GM18508 (cell line): ENCODE measurements around the gene AP2S1.
"Not testable (repeated sequence)": the region's sequence is repeated elsewhere in the genome, so short reads cannot be mapped to it uniquely, and the experiment has no call there.

Source experiments
- ATAC-seq: cut with Tn5 transposase; IDR thresholded peaks from one replicate; pipeline ENCODE4 v1.9.1; 2021; ENCODE audit warnings: moderate number of reproducible peaks; ENCODE audit not compliant: insufficient read depth, unreplicated experiment

The AP2S1 gene

DNA sequence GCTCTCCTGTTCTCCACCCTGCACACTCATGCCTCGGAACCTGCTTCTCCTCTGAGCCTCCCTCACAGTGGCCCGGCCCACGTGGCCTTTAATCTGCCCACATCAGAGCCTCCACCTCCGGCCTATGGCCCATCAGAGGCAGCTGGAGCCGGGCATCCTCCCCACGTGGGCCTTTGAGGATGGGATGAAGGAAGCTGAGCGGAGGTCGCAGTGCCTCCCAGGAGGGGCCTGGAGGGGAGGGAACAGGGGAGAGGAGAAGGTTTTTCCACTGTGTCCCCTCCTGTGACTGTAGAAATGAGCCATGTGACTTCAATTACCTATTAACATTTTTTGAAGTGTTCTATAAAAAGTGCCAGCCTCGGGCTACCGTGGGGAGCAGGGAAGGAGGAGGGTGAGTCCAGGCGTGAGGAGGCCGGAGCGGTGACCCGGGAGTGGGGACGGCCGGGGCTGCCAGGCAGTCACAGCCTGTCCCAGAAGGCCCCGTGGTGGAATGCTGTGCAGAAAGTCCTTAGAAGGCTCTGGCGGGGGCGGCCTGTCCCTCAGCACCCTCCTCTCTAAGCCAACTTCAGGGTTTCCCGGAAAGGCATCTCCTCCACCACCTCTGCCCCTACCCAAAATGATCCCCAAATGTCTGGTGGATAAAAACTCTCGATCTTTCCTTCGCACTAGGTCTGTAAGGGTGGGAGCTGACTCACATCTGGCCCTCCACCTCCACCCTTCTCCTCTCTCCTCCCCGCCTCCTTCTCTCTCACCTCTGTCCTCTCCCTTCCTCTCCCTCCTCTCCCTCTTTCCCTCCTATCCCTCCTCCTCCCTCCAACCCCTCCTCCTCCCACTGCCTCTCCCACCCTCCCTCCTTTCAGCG is 37.4 kb downstream of the AP2S1 start:
- no peak for ATAC-seq

DNA sequence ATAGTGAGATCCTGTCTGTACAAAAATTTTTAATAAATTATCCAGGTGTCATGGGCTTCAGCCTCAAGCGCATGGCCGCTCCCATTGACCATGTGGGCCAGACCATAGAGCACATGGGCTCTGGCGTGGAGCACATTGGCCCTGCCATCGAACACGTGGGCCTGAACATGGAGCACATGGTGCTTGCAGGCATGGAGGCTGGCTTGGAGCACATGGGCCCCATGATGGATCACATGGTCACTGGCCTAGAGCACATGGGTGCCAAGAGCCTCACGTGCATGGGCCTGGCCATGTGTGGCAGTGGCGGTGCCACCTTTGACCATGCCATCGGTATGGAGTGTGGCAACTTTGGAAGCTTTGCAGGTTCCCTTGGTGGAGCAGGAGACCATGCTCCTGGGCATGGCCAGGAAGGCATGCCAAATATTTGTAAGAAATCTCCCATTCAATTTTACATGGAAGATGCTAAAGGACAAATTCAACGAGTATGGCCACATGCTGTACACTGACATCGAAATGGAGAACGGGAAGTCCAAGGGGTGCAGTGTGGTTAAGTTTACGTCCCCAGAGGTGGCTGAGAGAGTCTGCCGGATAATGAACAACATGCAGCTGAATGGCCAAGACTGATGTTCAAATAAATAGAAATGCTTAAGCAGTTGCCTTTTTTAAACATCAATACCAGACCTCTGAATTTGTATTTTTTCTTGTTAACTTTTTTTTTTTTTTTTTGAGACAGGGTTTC is 40.9 kb downstream of the AP2S1 start:
- ATAC-seq, result no peak

DNA sequence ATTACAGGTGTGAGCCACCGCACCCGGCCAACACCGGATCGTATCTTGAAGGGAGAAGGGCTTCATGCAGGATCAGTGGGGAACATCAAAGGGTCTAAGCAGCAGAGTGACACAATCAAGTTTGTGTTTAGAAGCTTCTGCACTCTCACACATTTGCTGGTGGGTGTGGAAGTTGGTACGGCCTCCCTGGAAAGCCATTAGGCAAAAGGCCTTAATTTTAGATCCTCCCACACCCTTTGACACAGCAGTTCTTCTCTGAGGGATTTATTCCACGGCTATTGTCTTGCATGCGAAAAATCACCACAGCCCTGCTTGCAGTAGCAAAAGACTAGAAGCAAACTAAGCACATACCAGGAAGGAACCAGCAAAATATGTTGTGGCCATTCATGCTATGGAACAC is 44.0 kb downstream of the AP2S1 start:
- ATAC-seq, result no peak

DNA sequence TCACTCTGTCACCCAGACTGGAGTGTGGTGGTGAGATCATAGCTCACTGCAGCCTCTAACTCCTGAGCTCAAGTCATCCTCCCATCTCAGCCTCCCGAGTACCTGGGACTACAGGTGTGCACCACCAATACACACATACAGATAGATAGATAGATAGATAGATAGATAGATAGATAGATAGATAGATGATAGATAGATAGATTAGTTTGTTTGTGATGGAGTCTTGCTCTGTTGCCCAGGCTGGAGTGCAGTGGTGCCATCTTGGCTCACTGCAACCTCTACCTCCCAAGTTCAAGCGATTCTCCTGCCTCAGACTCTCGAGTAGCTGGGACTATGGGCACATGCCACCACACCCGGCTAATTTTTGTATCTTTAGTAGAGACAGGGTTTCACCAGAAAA is 46.2 kb downstream of the AP2S1 start:
- ATAC-seq, result not testable (repeated sequence)

DNA sequence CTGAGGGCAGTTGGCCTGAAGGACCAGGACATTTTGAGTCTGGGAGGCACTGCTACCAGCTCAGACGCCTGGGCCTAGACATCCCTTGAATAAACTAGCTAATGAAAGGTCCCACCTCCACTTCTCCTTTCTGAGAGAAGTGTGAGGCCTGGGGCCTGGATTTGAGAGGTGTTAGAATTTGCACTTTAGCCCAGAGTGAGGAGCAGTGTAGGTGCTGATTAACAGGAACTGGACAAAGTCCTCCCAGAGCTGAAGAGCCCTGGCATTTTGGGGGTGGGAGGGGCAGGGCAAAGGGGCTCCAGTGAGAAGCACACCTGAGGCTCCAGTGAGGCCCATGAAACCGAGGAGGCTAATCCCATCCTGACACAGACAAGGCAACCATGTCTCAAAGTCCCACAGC is 47.1 kb downstream of the AP2S1 start:
- no peak for ATAC-seq

DNA sequence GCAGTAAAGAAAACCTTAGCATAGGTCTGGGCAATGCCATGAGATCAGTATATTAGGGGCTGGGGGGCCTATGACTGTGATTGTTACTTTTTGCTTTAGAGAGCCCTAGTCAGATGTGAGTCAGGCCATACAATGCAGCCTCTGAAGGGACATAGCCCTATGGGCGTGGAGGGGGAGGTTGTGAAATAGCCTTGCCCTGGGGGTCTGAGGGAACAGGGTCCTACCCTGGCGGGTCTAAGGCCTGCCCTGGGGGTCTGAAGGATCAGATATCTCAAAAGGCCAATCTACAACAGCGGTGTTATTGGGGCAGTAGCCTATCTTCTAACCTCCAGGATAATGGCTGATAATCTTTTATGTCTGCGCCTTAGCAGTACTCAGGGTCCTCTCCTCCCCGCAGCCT is 48.5 kb downstream of the AP2S1 start:
- ATAC-seq, result no peak

DNA sequence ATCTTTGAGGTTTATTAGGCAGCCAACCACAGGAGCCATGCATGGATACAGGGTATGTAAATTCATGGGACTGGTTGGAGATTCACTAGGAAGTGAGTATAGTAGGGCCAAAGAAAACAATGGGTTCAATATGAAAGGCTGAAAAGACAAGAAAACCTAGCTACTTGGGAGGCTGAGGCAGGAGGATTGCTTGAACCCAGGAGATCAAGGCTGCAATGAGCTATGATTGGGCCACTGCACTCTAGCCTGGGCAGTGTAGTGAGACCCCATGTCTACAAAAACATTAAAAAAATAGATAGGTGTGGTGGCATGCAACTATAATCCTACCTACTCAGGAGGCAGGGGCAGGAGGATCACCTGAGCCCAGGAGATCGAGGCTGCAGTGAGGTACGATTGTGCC is 51.9 kb downstream of the AP2S1 start:
- ATAC-seq, result no peak

DNA sequence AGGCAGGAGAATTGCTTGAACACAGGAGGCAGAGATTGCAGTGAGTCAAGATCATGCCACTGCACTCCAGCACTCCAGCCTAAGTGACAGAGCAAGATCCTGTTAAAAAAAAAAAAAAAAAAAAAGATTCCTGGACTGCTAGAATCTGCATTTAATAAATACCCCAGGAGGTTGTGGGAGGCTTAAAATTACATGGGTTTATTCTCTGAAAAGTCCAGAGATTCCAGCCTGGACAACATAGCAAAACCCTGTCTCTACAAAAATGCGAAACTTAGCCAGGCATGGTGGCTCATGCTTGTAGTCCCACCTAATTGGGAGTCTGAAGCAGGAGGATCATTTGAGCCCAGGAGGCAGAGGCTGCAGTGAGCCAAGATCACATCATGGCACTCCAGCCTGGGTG is 52.8 kb downstream of the AP2S1 start:
- no peak for ATAC-seq

DNA sequence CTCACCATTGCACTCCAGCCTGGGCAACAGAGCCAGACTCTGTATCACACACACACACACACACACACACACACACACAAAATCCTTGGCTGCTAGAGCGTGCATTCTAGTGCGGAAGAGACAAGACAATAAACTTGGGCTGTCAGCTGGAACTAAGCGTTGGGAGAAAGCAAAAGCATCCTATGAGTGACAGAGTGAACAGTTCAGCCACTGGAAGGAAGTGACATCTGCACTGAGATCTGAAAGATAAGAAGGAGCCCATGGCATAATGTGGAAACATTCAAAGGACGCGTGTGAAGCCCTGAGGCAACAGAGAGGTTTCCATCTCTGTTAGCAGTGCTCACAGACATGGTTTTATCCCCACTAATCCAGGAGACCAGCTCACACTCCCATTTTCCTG is 58.7 kb downstream of the AP2S1 start:
- ATAC-seq, result no peak

DNA sequence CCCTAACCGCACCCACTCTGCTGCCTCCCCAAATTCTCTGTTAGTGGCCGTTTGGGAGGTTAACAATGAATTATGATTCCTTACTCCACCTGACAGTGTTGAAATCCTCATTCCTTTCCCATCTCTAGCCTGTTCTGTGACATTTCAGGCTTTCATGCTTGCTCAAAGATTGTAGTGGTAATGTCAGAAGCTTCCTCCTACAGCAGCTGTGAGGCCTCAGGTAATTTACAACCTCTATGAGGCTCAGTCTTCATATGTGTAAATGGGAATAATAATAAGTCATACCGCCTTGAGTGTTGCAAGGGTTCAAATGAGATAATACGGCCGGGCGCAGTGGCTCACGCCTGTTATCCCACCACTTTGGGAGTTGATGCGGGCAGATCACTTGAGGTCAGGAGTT is 61.3 kb downstream of the AP2S1 start:
- no peak for ATAC-seq

DNA sequence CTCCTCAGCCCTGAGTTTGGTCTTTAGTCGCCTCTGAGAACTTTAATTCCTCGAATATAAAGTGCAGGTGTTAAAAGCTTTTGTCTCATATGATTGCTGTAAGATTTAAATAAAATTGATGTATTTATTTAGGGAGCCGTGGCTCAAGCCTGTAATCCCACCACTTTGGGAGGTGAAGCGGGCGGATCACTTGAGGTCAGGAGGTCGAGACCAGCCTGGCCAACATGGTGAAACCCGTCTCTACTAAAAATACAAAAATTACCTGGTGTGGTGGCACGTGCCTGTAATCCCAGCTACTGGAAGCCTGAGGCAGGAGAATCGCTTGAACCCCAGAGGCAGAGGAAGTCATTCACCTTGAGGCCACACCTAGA is 61.7 kb downstream of the AP2S1 start:
- no peak for ATAC-seq

DNA sequence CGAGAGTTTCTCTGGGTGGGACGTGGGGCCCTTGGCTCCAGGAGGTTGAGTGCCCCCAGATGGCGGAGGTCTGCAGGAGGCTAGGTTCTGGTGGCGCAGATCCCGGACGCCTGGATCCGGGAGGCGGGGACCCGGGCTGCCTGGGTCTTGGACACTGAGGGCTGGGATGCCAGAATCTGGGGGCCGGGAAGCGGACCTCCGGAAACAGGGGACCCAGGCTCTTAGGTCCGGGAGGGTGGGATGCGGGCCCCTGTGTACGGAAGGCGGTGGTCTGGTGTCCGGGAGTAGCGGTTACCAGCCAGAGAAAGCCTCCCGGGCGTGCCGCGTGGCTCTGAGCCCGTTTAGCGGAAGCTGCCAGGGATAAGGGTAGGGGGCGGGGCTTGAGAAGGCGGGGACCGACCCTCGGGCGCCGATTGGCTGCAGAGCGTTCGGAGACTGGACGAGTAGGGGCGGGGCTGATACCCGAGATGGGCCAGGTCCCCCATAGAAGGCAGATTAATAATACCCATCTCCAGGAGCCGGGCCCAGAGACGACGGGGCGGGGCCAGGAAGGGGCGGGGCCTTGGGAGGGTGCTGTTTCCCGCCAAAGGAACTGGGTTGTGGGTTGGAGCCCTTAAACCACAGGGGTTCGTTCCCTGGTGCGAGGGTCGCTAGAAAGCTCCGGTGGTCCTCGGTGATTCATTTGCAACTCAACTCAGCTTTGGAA is 62.2 kb downstream of the AP2S1 start, which contains the start of gene SLC1A5:
SLC1A5 (minus strand) TSS at position 333 of the 706 bp plus-strand sequence. CDS start 629 bp downstream, outside the sequence.
- no peak for ATAC-seq
